Measurements from ENCODE around the gene MOB3A.

The MOB3A gene

GRCh38 chr19:2022289-2022688, 73.8 kb downstream of the MOB3A start:
- no peak for DNase-seq (ENCODE audit: low read depth in 2 of 2)
- no peak overlapping the region for H3K4me3 ChIP-seq (replicated peaks in 1 of 2; ENCODE audit: low read depth in 2 of 2, low read length in 2 of 2)
- no peak for TF ChIP-seq CTCF (IDR thresholded peaks at IDR 0.05; ENCODE audit: low read depth, low read length)

- H3K4me3 ChIP-seq (replicated peaks in 1 of 2; ENCODE audit: low read depth in 2 of 2, low read length in 2 of 2), result no peak overlapping the region
- DNase-seq (ENCODE audit: low read depth in 2 of 2), result no peak
- TF ChIP-seq CTCF (IDR thresholded peaks at IDR 0.05; ENCODE audit: low read depth, low read length), result no peak
Measured at GRCh38 chr19:2021453-2022140, 74.5 kb downstream of the MOB3A start.

Data from cardiac fibroblast (primary cell).